ENCODE results near the gene STK32C. TPM values are rescaled to one million over a fixed set of nuclear protein-coding genes. Genes with fewer than 3 reads are reported as not detected.

STK32C gene
- total and polyA plus RNA-seq, 3 donors from 2014 or later = 33.9 to 49.0 (median 34.2) TPM

DNA sequence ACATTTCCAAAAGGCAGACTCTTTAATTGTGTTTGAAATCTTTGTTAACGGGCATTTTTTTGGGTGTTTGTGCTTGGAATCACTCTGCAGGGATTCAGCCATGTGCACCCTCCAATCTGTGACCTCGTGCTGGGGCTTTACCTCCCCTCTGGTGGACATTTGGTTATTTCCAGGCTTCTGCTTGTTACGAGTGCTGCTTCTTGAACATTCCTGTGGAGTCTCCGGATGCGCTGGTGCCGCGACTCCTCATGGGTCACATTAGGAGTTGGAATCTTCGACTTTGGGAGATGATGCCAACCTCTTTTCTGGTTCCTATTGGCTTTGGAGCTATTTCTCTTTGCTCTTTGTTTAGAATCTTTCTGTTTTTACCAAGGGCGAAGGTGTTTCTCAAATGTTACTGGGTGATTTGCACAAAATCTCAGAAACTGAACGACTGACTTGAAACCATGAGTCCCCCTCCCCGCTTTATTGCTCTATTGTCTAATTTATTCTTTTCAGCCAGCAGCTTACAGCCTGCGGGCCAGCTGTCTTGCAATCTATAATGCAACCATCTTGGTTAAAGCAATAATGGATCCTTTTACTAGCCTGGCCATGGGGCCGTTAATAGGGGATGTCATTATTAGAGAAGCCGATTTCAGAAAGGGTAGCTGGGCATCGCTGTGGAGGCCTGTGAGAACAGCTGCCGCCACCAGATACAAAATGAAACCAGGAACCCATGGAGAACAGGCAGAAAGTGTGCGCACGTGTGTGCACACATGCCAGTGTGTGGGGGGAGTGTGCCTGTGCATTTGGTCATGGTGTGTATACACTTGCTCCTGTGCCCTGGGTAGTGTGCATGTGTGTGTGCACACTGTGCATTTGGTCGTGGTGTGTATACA is 130.9 kb downstream of the STK32C start:
- H3K27ac ChIP-seq = no peak overlapping the region
- WGBS, 2 donors = 58 to 72% methylated on average over 18 to 19 of the region's 19 CpGs
- TF ChIP-seq CTCF (IDR thresholded peaks at IDR 0.05) (no peak), POLR2A (IDR thresholded peaks at IDR 0.05) (no peak)

DNA sequence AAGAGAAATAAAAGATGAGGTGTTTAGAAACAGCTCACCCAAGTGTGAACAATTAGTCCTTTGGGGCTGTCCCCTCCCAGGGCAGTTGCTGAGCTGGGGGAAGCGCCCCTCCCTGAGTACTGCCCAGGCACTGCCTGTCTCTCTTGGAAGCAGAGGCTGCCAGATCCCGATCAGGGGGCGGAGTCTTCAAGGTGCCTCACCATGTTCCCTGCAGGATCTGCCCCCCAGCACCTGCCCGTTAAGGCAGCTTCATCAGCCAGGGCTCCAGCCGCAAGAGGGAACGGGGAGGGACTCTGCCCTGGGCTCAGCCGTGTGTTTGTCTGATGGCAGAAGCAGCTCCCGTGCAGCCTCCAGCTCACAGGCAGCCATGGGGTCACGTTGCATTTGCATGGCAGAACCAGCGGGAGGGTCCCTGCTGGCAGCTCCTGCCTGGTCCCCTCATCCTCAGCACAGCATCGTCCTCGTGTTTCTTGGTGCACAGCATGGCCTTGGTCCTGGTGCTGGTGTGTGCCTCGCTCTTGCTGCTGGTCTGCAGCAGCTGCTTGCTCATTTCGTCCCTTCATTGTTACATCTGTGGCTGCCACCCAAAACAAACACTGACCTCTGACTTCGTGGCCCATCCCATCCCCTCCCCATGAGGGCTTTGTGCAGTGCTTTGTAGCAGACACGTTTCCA is 131.7 kb downstream of the STK32C start:
- Histone ChIP-seq H3K4me3 (no peak overlapping the region), H3K4me1 (peaks cover 9% of the 10 kb centered on the region), H3K9me3 (no peaks in the 10 kb centered on the region), H3K36me3 (ENCODE audit: low read depth, missing control alignments) (no peaks in the 10 kb centered on the region), H3K27ac (no peak overlapping the region), H3K27me3 (no peaks in the 10 kb centered on the region)
- intact Hi-C loops (cut with DNase I; ENCODE audit: low total_unique reads) = no loop called here
- no peak for DNase-seq
- WGBS, 2 donors = 25 to 37% methylated on average over 12 to 16 of the region's 16 CpGs
- TF ChIP-seq POLR2A (IDR thresholded peaks at IDR 0.05) (no peak), CTCF (IDR thresholded peaks at IDR 0.05) (no peak)

More for the DNA sequence above, 130.9 kb downstream of the STK32C start:
- Histone ChIP-seq H3K9me3 (no peaks in the 10 kb centered on the region), H3K4me1 (peaks cover 9% of the 10 kb centered on the region), H3K36me3 (ENCODE audit: low read depth, missing control alignments) (no peaks in the 10 kb centered on the region), H3K27me3 (no peaks in the 10 kb centered on the region), H3K4me3 (no peak overlapping the region)
- DNase-seq = no peak
- intact Hi-C loops (cut with DNase I; ENCODE audit: low total_unique reads) = no loop called here

DNA sequence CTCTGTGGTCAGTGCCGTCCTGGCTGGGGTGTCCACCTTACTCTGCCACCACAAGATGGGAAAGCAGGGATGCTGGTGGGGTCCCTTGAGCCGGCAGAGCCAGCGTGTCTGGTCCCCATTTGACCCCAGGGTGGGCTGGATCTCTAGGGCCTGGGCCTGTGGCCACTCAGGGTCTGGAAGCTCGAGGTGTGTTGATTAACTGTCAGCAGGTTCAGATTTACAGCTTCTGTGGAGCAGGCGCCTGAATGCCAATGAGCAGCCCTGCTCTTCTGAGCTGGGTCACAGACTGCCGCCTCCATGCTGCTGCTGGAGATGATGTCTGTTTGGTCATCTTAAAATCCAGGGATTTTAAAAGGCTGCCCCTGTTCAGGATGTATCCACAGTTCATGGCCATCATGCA is 132.3 kb downstream of the STK32C start:
- no peak for DNase-seq
- TF ChIP-seq POLR2A (IDR thresholded peaks at IDR 0.05) = no peak
- TF ChIP-seq CTCF (IDR thresholded peaks at IDR 0.05) = no peak
- 60 to 70% methylated on average over 5 to 6 of the region's 6 CpGs for WGBS, 2 donors

GRCh38 chr10:132174237-132174636 is 133.5 kb downstream of the STK32C start:
- TF ChIP-seq CTCF (IDR thresholded peaks at IDR 0.05) (no peak), POLR2A (IDR thresholded peaks at IDR 0.05) (no peak)
- H3K27me3 ChIP-seq = no peaks in the 10 kb centered on the region
- intact Hi-C loops (cut with DNase I; ENCODE audit: low total_unique reads) = no loop called here
- H3K9me3 ChIP-seq = no peaks in the 10 kb centered on the region
- no peaks in the 10 kb centered on the region for H3K36me3 ChIP-seq (ENCODE audit: low read depth, missing control alignments)
- no peak overlapping the region for H3K27ac ChIP-seq
- WGBS, 2 donors = 89 to 91% methylated on average over 11 of the region's 11 CpGs
- DNase-seq = no peak
- peaks cover 9% of the 10 kb centered on the region for H3K4me1 ChIP-seq
- H3K4me3 ChIP-seq = no peak overlapping the region

More for the DNA sequence above, 132.3 kb downstream of the STK32C start:
- Histone ChIP-seq H3K27ac (no peak overlapping the region), H3K9me3 (no peaks in the 10 kb centered on the region), H3K4me1 (peaks cover 9% of the 10 kb centered on the region), H3K36me3 (ENCODE audit: low read depth, missing control alignments) (no peaks in the 10 kb centered on the region), H3K4me3 (no peak overlapping the region), H3K27me3 (no peaks in the 10 kb centered on the region)
- intact Hi-C loops (cut with DNase I; ENCODE audit: low total_unique reads) = no loop called here

All from testis (tissue), 3 donors.